Mesendoderm (in vitro differentiated cells): ENCODE measurements around the gene PASD1.
"Not testable (repeated sequence)": the region's sequence is repeated elsewhere in the genome, so short reads cannot be mapped to it uniquely, and the experiment has no call there.

ENCODE experiments used
- DNase-seq: peaks from one replicate; pipeline ENCODE4 v3.0.0; 2013
- H2AK5ac ChIP-seq: 2 replicates; pipeline ENCODE4 v1.6.1; 2013; ENCODE audit warnings: low read length, inconsistent platforms
- H2BK120ac ChIP-seq: 2 replicates; pipeline ENCODE4 v1.6.1; 2013; ENCODE audit warnings: low read depth, mild to moderate bottlenecking, low read length, moderate library complexity, mixed read lengths
- H2BK15ac ChIP-seq: replicated peaks from 2 replicates; pipeline ENCODE4 v1.6.1; 2013; ENCODE audit warnings: low read depth, mild to moderate bottlenecking, moderate library complexity
- H2BK5ac ChIP-seq: 2 replicates; pipeline ENCODE4 v1.6.1; 2013; ENCODE audit warnings: low read length, inconsistent platforms
- H3K18ac ChIP-seq: 2 replicates; pipeline ENCODE4 v1.6.1; 2013; ENCODE audit warnings: mild to moderate bottlenecking, low read length, mixed read lengths
- H3K23ac ChIP-seq: one replicate; pipeline ENCODE4 v1.6.1; 2013; ENCODE audit warnings: low read length
- H3K27ac ChIP-seq: 2 replicates; pipeline ENCODE4 v1.5.1; 2013; ENCODE audit warnings: low read depth, mild to moderate bottlenecking, inconsistent platforms, low read length, moderate library complexity
- H3K27me3 ChIP-seq: 2 replicates; pipeline ENCODE4 v1.6.1; 2013; ENCODE audit warnings: low read length, control low read depth, mild to moderate bottlenecking, inconsistent platforms; ENCODE audit not compliant: insufficient read depth, poor library complexity
- H3K36me3 ChIP-seq: 2 replicates; pipeline ENCODE4 v1.6.1; 2013; ENCODE audit warnings: low read length, inconsistent platforms; ENCODE audit not compliant: control insufficient read depth, insufficient read depth
- H3K4ac ChIP-seq: one replicate; pipeline ENCODE4 v1.6.1; 2013; ENCODE audit warnings: low read depth, mild to moderate bottlenecking, low read length, moderate library complexity
- H3K4me1 ChIP-seq: 2 replicates; pipeline ENCODE4 v1.6.1; 2013; ENCODE audit warnings: low read depth, low read length, inconsistent platforms; ENCODE audit not compliant: control insufficient read depth
- H3K4me2 ChIP-seq: 2 replicates; pipeline ENCODE4 v1.6.1; 2013; ENCODE audit warnings: low read length
- H3K4me3 ChIP-seq: 2 replicates; pipeline ENCODE4 v1.5.1; 2013; ENCODE audit warnings: mild to moderate bottlenecking, low read length
- H3K56ac ChIP-seq: one replicate; pipeline ENCODE4 v1.6.1; 2013; ENCODE audit warnings: low read length
- H3K79me1 ChIP-seq: 2 replicates; pipeline ENCODE4 v1.6.1; 2013; ENCODE audit warnings: low read length, inconsistent platforms
- H3K79me2 ChIP-seq: 2 replicates; pipeline ENCODE4 v1.6.1; 2013; ENCODE audit warnings: mild to moderate bottlenecking, low read length; ENCODE audit not compliant: control insufficient read depth, insufficient read depth
- H3K9ac ChIP-seq: 2 replicates; pipeline ENCODE4 v1.6.1; 2013; ENCODE audit warnings: low read length, inconsistent platforms
- H4K5ac ChIP-seq: one replicate; pipeline ENCODE4 v1.6.1; 2013; ENCODE audit warnings: low read length
- H4K8ac ChIP-seq: one replicate; pipeline ENCODE4 v1.6.1; 2013; ENCODE audit warnings: low read depth, mild to moderate bottlenecking, control low read depth, low read length, moderate library complexity
- WGBS: extraction: QIAGEN DNeasy Blood & Tissue Kit; methylation state at CpG from one replicate; pipeline ENCODE4 v1.1.7; 2013; ENCODE audit warnings: low lambda C conversion rate, missing lambda C conversion rate; ENCODE audit not compliant: insufficient coverage; ENCODE audit errors: extremely low coverage; 5-methylcytosine and 5-hydroxymethylcytosine counted together

The PASD1 gene

GRCh38 chrX:151694661-151695582, 131.4 kb downstream of the PASD1 start, which contains the start of gene PRRG3:
PRRG3 (plus strand) TSS chrX:151695458; CDS start chrX:151698815, 3,357 bp downstream.
- peak; percentile 21 for DNase-seq
- no peak within 1 kb of the TSS for H2BK120ac ChIP-seq
- no peaks in the 10 kb centered on the region for H3K79me1 ChIP-seq
- no peak within 1 kb of the TSS for H3K4me3 ChIP-seq
- peak within 1 kb of the TSS; percentile 46 for H3K4me2 ChIP-seq
- no peak within 1 kb of the TSS for H3K23ac ChIP-seq
- no peak within 1 kb of the TSS for H3K4ac ChIP-seq
- WGBS, result no CpG with 5 or more reads among the region's 100 CpGs
- no peak within 1 kb of the TSS for H2AK5ac ChIP-seq
- no peaks in the 10 kb centered on the region for H3K79me2 ChIP-seq
- H2BK5ac ChIP-seq, result no peak within 1 kb of the TSS
- H3K9ac ChIP-seq, result peak within 1 kb of the TSS; percentile 54
- no peaks in the 10 kb centered on the region for H3K27me3 ChIP-seq
- no peak within 1 kb of the TSS for H4K8ac ChIP-seq
- H3K18ac ChIP-seq, result peak within 1 kb of the TSS; percentile 91
- no peak within 1 kb of the TSS for H2BK15ac ChIP-seq
- H3K4me1 ChIP-seq, result no peaks in the 10 kb centered on the region
- H3K56ac ChIP-seq, result peak within 1 kb of the TSS; percentile 73
- no peaks in the 10 kb centered on the region for H3K36me3 ChIP-seq
- no peak within 1 kb of the TSS for H4K5ac ChIP-seq
- H3K27ac ChIP-seq, result no peak within 1 kb of the TSS

GRCh38 chrX:151695583-151696340, 132.3 kb downstream of the PASD1 start:
- no peak overlapping the region for H2BK120ac ChIP-seq
- H3K4me3 ChIP-seq, result no peak overlapping the region
- H4K8ac ChIP-seq, result no peak overlapping the region
- H3K79me2 ChIP-seq, result no peaks in the 10 kb centered on the region
- no peak overlapping the region for H2AK5ac ChIP-seq
- peak overlapping the region; percentile 46 for H3K4me2 ChIP-seq
- no peaks in the 10 kb centered on the region for H3K27me3 ChIP-seq
- H3K36me3 ChIP-seq, result no peaks in the 10 kb centered on the region
- no peaks in the 10 kb centered on the region for H3K79me1 ChIP-seq
- no peak overlapping the region for H4K5ac ChIP-seq
- no peaks in the 10 kb centered on the region for H3K4me1 ChIP-seq
- no peak overlapping the region for H3K27ac ChIP-seq
- no peak overlapping the region for H3K18ac ChIP-seq
- H2BK5ac ChIP-seq, result no peak overlapping the region
- H3K56ac ChIP-seq, result peak overlapping the region; percentile 42
- H3K4ac ChIP-seq, result no peak overlapping the region
- H2BK15ac ChIP-seq, result no peak overlapping the region
- no peak overlapping the region for H3K23ac ChIP-seq
- no CpG with 5 or more reads among the region's 19 CpGs for whole genome bisulfite sequencing
- DNase-seq, result peak; percentile 10
- peak overlapping the region; percentile 54 for H3K9ac ChIP-seq

GRCh38 chrX:151697082-151697481, 133.6 kb downstream of the PASD1 start:
- not testable (repeated sequence) for H3K4ac ChIP-seq

GRCh38 chrX:151697522-151697921, 134.0 kb downstream of the PASD1 start:
- no peaks in the 10 kb centered on the region for H3K36me3 ChIP-seq
- H3K23ac ChIP-seq, result no peak overlapping the region
- no peaks in the 10 kb centered on the region for H3K27me3 ChIP-seq
- no peak for DNase-seq
- no CpG with 5 or more reads among the region's 4 CpGs for WGBS
- no peak overlapping the region for H3K9ac ChIP-seq
- H2BK15ac ChIP-seq, result no peak overlapping the region
- no peak overlapping the region for H3K56ac ChIP-seq
- H3K4ac ChIP-seq, result no peak overlapping the region
- H3K4me2 ChIP-seq, result no peak overlapping the region
- no peak overlapping the region for H3K4me3 ChIP-seq
- no peak overlapping the region for H2BK120ac ChIP-seq
- no peak overlapping the region for H2AK5ac ChIP-seq
- H3K4me1 ChIP-seq, result no peaks in the 10 kb centered on the region
- H3K27ac ChIP-seq, result no peak overlapping the region
- H2BK5ac ChIP-seq, result no peak overlapping the region
- H3K18ac ChIP-seq, result no peak overlapping the region
- H4K8ac ChIP-seq, result no peak overlapping the region
- no peaks in the 10 kb centered on the region for H3K79me1 ChIP-seq
- H4K5ac ChIP-seq, result no peak overlapping the region
- no peaks in the 10 kb centered on the region for H3K79me2 ChIP-seq

More at GRCh38 chrX:151697082-151697481, 133.6 kb downstream of the PASD1 start:
- H3K4me1 ChIP-seq, H3K56ac ChIP-seq, H2BK5ac ChIP-seq, DNase-seq, H3K4me2 ChIP-seq, H2AK5ac ChIP-seq, H3K9ac ChIP-seq, H4K5ac ChIP-seq, H2BK120ac ChIP-seq, H3K18ac ChIP-seq, H2BK15ac ChIP-seq, H3K27me3 ChIP-seq, H3K27ac ChIP-seq, H3K4me3 ChIP-seq, H3K23ac ChIP-seq, H4K8ac ChIP-seq, H3K79me2 ChIP-seq, H3K36me3 ChIP-seq, H3K79me1 ChIP-seq: not testable (repeated sequence)
- WGBS, result no CpG with 5 or more reads among the region's 8 CpGs

GRCh38 chrX:151698485-151698884, 135.0 kb downstream of the PASD1 start:
- Histone ChIP-seq H3K9ac (no peak overlapping the region), H3K27ac (no peak overlapping the region), H3K4me3 (no peak overlapping the region), H4K8ac (no peak overlapping the region), H3K18ac (no peak overlapping the region), H3K27me3 (no peaks in the 10 kb centered on the region), H2BK5ac (no peak overlapping the region), H3K79me2 (no peaks in the 10 kb centered on the region), H2BK120ac (no peak overlapping the region), H3K79me1 (no peaks in the 10 kb centered on the region), H4K5ac (no peak overlapping the region), H3K4me2 (no peak overlapping the region), H3K4me1 (no peaks in the 10 kb centered on the region), H2AK5ac (no peak overlapping the region), H2BK15ac (no peak overlapping the region), H3K36me3 (no peaks in the 10 kb centered on the region), H3K23ac (no peak overlapping the region), H3K56ac (no peak overlapping the region), H3K4ac (no peak overlapping the region)
- no CpG with 5 or more reads among the region's 6 CpGs for WGBS
- DNase-seq, result no peak
